ENCODE data around the gene PALM2AKAP2. TPM values are rescaled to one million over a fixed set of nuclear protein-coding genes. Genes with fewer than 3 reads are reported as not detected.
A peak's percentile ranks its signal among the peaks of the same experiment; 100 is the strongest.
"Not testable (repeated sequence)": the region's sequence is repeated elsewhere in the genome, so short reads cannot be mapped to it uniquely, and the experiment has no call there.

The PALM2AKAP2 gene
- total RNA-seq, 1 donor = under 0.01 TPM

GRCh38 chr9:109801484-109801883 lies 21.5 kb downstream of the PALM2AKAP2 start:
- no peak for DNase-seq (ENCODE audit: low read depth in 2 of 3, low spot score in 2 of 3)

- DNase-seq (ENCODE audit: low read depth in 2 of 3, low spot score in 2 of 3) = no peak
These were observed 22.5 kb downstream of the PALM2AKAP2 start for GRCh38 chr9:109802491-109802890.

- DNase-seq (ENCODE audit: low read depth in 2 of 3, low spot score in 2 of 3) = no peak
These were observed 25.1 kb downstream of the PALM2AKAP2 start for GRCh38 chr9:109805050-109805449.

DNA sequence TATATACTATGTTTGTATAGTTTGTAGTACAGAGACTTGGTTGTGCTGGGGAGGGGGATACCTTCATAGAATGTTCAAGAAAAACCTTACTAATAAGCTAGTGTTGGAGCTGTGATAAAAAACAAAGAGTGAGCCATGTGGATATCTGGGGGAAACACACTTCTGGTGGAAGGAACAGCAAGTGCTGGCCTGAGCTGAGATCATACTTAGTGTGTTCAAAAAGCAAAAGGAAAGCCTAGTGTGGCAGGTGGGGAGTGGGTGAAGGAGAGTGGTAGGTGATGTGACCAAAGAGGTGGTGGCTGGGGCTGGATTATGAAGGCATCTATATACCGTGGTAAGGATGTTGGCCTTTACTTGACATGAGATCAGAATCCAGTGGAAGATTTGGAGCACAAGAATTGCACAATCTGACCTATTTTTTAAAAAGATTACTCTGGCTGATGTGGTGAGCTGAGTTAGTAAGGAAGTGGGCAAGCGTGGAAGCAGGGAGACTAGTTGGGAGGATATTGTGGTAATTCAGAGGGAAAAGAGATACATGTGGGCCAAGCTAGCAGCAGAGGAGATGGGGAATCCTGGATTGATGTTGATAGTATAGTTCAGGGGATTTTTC lies 26.6 kb downstream of the PALM2AKAP2 start:
- DNase-seq (ENCODE audit: low read depth in 2 of 3, low spot score in 2 of 3) = no peak

DNA sequence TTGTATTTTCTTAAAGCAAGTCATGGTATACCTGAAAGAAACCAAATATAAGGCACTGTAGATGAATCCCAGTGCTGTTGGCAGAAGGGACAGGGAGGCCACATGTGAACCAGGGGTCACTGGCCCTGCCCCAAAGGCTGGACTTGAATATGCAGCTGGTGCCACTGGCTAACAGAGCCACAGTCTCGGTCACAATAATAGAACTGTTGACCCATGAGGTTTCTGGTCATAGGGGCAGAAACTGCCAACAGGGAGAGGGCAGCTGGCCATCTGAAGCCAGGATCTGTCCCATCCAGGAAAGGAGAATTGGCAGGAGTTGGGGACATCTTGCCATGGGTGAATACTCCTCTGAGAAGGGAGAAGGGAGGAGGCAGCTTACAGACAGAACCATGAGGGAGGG lies 31.9 kb downstream of the PALM2AKAP2 start:
- DNase-seq (ENCODE audit: low read depth in 2 of 3, low spot score in 2 of 3) = no peak

- DNase-seq (ENCODE audit: low read depth in 2 of 3, low spot score in 2 of 3) = no peak
These were observed 32.3 kb downstream of the PALM2AKAP2 start for GRCh38 chr9:109812331-109812730.

DNA sequence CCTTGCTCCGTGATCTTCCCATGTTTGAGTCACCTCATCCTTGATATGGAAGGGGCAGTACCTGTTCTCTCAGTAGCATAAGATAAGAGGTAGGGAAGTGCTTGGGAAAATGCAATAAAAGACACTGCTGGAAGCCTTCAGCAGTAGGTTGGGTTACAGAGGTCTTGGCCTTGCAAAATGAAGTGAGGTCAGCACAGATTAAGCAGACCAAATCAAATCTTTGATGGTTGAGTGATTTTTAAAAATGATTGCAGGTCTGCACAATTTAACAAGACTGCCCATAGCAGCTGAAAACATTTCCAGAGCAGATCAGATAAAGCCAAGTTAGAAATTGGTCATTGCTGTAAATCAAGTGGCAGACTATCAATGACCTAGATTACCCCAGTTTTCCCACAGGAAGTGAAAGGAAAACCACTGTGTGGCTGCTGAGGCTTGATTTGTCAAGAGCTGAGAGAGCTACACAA lies 32.9 kb downstream of the PALM2AKAP2 start:
- no peak for DNase-seq (ENCODE audit: low read depth in 2 of 3, low spot score in 2 of 3)

DNA sequence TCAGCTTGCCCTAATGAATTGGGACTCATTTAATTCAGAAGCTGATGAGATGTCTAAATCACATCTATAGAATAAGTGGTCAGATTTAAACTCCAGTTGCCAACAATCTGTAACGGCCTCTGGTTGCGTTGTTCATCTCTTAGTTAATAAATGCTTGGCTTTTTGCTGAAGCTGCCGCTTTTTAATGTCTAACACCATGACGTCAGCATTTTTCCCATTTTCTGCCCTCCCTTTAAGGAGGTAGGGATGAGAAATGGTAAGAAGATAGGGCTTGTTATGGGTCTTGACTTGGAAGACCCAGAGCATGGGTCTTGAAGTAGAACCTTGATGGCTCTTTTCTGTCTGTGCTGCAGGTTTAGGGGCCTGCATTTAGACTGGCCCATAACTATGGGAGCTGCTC lies 33.3 kb downstream of the PALM2AKAP2 start:
- no peak for DNase-seq (ENCODE audit: low read depth in 2 of 3, low spot score in 2 of 3)

GRCh38 chr9:109813829-109814228 lies 33.8 kb downstream of the PALM2AKAP2 start:
- no peak for DNase-seq (ENCODE audit: low read depth in 2 of 3, low spot score in 2 of 3)

DNA sequence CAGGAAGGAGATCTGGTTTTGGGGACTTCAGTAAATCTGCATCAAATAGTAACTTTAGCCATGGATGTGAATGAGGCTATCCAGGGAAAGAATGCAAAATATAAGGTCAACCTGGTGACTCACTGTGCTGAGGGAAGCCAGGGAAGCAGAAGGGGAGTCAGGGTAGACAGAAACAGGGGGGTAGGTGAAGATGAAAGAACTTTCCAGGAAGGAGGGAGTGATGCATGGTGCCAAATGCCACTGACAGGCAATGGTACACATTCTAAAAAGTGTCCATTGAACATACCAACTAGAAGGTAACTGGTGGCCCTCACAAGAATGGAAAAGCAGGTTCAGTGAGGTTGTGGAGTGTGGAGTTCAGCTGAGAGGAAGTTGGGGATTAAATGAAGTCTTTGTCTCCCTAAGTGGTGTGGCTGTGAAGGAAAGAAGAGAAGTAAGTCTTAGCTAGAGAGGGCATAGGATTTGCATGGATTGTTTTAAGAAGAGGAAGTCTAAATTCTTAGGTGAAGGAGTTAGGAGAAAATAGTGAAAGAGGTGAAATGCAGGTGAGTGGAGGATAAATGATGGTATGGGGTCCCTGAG lies 35.5 kb downstream of the PALM2AKAP2 start:
- no peak for DNase-seq (ENCODE audit: low read depth in 2 of 3, low spot score in 2 of 3)

DNA sequence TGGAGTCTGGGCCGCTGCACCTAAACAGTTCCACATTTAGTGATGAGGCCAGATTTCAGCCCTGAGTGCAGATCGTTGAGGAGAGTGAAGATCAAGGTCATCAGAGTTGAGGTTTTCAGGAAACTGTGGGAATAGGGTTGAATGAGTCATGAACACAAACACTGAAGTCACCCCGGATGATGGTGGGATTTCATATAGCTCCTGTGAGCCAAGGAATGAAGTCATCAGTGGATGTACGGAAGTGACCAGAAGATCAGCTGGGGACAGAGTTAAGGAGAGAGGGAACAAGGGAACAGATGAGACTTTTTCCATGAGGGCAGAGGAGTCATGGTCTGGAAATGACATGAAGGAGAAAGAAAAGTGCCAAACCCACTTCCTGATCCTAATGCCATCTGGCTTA lies 36.5 kb downstream of the PALM2AKAP2 start:
- DNase-seq (ENCODE audit: low read depth in 2 of 3, low spot score in 2 of 3) = no peak

GRCh38 chr9:109817146-109817845 lies 37.3 kb downstream of the PALM2AKAP2 start:
- no peak for DNase-seq (ENCODE audit: low read depth in 2 of 3, low spot score in 2 of 3)

DNA sequence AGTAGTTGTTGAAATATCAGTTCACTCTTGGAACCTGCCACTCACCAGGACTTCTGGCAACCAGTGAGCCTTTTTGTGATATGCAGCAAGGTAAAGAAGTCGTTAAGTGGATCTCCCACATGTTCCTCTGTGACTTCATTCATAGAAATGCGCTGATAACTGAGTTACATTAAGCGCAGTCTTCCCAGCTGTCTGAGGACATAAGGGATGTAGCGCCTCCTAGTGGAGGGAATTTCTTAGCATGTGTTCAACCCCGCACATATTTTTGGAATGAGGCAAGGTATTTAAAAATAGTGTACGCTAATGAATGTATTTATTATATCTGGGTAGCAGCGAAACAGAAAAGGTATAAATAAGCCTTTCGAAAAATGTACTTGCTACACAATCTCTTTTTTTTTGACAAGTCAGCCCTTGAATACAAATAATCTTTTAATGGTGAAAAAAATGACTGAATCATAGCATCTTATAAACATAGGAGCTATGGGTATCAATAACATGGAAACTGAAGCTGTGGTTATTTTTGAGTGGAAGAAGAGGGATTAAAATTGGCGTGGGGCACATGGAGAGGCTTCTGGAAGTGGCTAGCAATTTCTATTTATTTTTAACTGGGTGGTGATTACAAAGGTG lies 38.0 kb downstream of the PALM2AKAP2 start:
- peak in 2 of 3 donors; percentile 60 to 86 for DNase-seq (ENCODE audit: low read depth in 2 of 3, low spot score in 2 of 3)

DNA sequence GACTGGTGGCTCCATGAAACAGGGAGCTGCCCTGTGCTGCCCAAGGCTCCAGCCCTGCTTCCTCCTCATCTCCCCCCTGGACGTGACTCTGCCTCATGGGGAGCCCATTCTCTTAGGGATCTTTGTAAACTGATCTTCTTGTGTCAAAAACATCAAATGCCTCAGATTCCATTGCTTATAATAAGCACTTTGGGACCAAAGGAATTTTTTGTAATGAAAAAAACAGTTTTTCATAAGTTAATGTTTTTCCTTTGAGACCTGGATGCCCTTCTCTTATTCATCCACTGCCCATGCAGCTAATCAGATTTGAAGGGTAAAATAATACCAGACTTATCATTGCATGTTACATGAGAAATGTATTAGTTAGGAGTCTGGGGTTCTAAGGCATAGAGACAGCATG lies 41.7 kb downstream of the PALM2AKAP2 start:
- no peak for DNase-seq (ENCODE audit: low read depth in 2 of 3, low spot score in 2 of 3)

DNA sequence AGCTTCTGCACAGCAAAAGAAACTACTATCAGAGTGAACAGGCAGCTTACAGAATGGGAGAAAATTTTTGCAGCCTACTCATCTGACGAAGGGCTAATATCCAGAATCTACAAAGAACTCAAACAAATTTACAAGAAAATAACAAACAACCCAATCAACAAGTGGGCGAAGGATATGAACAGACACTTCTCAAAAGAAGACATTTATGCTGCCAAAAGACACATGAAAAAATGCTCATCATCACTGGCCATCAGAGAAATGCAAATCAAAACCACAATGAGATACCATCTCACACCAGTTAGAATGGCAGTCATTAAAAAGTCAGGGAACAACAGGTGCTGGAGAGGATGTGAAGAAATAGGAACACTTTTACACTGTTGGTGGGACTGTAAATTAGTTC lies 45.4 kb downstream of the PALM2AKAP2 start:
- DNase-seq (ENCODE audit: low read depth in 2 of 3, low spot score in 2 of 3) = not testable (repeated sequence)

GRCh38 chr9:109826559-109826958 lies 46.6 kb downstream of the PALM2AKAP2 start:
- no peak for DNase-seq (ENCODE audit: low read depth in 2 of 3, low spot score in 2 of 3)

DNA sequence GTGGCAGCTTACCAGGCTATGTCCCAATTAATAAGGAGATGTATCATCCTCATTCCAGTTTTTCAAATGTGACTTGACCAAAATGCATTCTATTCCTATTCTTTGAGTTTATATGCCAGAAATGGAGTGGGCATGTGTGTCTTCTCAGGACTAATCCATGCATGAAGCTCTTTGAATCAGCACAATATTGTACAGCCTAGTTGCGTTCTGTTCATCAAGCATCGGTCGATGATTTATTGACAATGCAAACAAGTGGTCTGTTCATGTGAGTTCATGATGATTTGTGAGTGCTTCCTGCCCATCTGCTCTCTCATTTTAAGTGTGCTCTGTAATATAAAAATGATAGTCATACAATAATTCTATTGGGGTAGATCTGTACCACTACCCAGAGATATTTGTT lies 48.3 kb downstream of the PALM2AKAP2 start:
- no peak for DNase-seq (ENCODE audit: low read depth in 2 of 3, low spot score in 2 of 3)
